Stimulated activated CD8-positive, alpha-beta memory T cell treated with anti-CD3 and anti-CD28 coated beads, Interleukin-12 subunit alpha, Interleukin-12 subunit beta, amount 100 ng/mL, for 24 hours (primary cell): ENCODE results near the gene SPACDR.

Experiments used
- DNase-seq: peaks from one replicate; pipeline ENCODE4 v3.0.0-alpha.2; 2020; ENCODE audit errors: extremely low read depth

The SPACDR gene

GRCh38 chr7:100437150-100438100, 26.6 kb downstream of the SPACDR start:
- DNase-seq: no peak

GRCh38 chr7:100435401-100436304, 28.4 kb downstream of the SPACDR start:
- DNase-seq: no peak

DNA sequence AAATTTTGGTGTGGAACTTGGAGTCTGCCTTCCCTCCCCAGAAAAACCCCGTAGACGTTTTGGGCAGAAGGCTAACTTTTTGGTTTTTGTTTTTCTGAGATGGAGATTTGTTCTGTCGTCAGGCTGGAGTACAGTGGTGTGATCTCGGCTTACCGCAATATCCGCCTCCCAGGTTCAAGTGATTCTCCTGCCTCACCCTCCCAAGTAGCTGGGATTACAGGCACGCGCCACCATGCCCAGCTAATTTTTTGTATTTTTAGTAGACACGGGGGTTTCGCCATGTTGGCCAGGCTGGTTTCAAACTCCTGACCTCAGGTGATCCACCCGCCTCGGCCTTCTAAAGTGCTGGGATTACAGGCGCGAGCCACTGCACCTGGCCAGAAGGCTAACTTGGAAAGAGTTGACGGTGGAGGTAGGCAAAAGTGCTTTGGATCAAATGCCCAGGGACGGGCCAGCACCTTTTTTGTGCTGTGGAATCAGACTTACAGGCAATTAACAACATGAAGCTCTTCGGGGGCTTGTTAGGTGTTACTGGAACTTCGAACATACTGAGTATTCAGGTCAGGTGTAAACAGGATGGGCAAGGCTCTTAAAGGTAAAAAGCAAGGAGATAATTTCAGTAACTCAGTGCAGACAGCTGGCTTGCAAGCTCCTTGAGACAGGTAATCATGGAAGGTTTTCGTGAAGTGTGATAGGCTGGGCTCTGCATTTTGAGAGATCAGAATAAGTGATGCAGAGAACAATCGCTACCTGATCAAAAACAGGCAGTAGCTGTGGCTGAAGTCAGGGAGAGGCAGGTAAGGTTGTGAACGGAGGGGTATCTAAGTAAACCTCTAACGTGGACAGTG, 29.5 kb downstream of the SPACDR start:
- DNase-seq: no peak

GRCh38 chr7:100433592-100434296, 30.3 kb downstream of the SPACDR start:
- no peak for DNase-seq

- no peak for DNase-seq
These were observed 30.8 kb downstream of the SPACDR start for GRCh38 chr7:100433276-100433591.

- no peak for DNase-seq
These were observed 31.3 kb downstream of the SPACDR start for GRCh38 chr7:100432621-100433275.

DNA sequence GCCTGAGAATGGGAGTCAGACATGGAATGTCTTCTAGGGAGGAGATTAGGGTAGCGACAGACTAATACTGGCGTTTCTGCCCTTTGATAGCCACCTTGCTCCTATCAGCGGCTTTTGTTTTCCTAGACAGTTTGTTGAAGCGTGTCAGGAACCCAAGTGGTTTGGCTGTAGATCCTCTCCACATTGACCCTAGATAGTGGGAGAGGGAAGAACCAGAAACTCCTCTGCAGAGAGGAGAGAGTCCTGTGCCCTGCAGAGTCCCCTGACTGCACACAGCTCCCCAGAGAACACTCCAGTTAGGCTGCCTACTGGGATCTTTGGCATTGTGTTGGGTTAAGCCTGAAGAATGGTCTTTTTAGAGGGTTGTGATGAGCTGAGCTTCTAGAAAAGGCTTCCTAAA, 32.0 kb downstream of the SPACDR start:
- no peak for DNase-seq

DNA sequence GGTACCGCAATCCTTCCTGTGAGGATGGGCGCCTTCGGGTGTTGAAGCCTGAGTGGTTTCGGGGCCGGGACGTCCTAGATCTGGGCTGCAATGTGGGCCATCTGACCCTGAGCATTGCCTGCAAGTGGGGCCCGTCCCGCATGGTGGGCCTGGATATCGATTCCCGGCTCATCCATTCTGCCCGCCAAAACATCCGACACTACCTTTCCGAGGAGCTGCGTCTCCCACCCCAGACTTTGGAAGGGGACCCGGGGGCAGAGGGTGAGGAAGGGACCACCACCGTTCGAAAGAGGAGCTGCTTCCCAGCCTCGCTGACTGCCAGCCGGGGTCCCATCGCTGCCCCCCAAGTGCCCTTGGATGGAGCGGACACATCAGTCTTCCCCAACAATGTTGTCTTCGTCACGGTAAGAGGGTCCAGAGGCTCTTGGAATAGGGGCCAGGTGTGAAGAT, 32.7 kb downstream of the SPACDR start:
- DNase-seq: no peak

- no peak for DNase-seq
These were observed 33.4 kb downstream of the SPACDR start for GRCh38 chr7:100430493-100431285.

GRCh38 chr7:100429637-100430492, 34.2 kb downstream of the SPACDR start, which contains the start of gene MEPCE:
Gene MEPCE (plus strand): TSS chr7:100429831. CDS start chr7:100430019, 188 bp downstream.
- DNase-seq: peak; percentile 91

- DNase-seq: peak; percentile 100
These were observed 35.0 kb downstream of the SPACDR start for GRCh38 chr7:100428967-100429636.

GRCh38 chr7:100428199-100428966, 35.7 kb downstream of the SPACDR start, which contains the start of gene ZCWPW1:
Gene ZCWPW1 (minus strand): TSS chr7:100428703. CDS start chr7:100420649, 8,054 bp downstream.
- peak; percentile 93 for DNase-seq

DNA sequence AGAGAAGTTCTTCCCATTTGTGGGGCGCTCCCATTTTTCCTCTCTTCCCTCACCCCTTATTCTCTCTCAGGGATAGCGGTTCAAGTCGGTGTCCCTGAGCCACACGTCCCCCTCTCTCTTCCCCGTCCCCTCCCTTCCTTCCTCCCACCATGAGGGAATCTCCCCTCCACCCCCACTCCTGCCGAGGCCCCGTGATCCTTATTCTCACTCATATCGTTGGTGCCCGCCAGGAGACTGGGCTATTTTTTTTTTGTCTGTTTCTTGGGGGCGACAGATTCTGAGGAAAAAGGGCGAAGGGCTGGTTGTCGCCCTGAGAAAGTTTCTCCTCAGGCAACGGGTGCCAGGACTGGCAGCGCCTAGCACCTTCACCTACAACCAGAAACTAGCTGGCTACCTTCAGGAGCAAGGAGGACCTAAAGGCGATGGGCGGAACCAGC, 36.3 kb downstream of the SPACDR start:
- no peak for DNase-seq

DNA sequence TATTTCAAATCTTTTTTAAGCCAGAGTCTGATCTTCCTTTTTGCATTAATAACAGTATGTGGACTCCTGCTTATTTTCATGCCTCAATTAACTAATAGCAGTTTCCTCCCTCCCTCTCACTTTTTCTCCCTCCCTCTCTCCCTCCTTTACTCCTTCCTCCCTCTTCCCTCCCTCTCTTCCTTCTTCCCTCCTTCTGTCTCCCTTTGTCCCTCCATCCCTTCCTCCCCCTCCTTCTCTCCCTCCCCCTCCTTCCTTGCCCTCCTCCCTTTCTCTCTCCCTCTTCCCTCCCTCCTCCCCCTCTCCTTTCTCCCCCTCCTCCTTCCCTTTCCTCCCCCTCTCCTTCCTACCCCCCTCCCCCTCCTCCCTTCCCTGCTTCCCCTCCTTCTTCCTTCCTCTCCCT, 37.5 kb downstream of the SPACDR start:
- DNase-seq: no peak

DNA sequence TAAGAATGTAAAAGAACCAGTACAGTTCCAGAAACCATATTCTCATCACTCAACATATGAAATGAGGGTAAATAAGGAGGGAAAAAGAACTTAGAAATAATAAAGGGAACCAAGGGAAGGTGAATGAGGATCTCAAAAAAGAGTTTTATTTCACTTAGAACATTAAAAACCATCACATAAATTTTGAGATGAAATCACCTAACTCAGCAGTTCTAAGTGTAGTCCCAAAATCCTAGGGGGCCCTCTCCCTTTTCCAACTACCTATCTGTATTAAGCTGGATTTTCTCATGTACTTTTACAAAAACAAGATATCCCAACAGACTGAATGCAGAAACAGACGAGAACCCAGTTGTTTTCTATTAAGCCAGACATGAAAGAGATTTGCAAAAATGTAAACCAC, 38.7 kb downstream of the SPACDR start:
- DNase-seq: no peak

- no peak for DNase-seq
These were observed 40.7 kb downstream of the SPACDR start for GRCh38 chr7:100423315-100423714.

DNA sequence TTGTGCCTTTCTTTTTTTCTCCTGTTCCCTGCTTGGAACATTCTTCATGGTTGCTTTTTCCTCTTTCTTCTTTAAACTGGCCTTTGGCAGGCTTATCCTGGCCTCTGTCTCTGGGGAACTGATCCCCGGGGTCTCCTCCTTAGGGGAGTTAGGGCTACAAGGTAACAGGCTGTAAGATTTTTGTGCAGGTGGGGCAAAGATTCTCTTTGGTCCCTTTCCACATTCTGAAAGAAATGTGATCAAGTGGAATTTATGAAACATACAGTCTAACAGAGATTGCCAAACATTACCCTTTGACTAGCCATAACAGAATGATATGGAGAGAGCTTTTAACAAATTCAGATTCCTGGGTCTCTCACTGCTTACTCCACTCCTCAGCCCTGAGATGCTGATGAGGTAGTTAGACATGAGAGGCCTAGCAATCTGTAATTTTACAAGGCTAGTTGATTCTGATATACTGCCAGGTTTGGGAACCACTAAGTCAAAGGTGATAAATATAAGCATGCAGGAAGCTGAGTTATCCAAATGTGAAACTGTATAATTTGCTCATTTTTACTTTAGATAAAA, 44.3 kb downstream of the SPACDR start:
- no peak for DNase-seq
